ENCODE measurements around the gene POLR3C.
"Not testable (repeated sequence)": the region's sequence is repeated elsewhere in the genome, so short reads cannot be mapped to it uniquely, and the experiment has no call there.

The POLR3C gene

DNA sequence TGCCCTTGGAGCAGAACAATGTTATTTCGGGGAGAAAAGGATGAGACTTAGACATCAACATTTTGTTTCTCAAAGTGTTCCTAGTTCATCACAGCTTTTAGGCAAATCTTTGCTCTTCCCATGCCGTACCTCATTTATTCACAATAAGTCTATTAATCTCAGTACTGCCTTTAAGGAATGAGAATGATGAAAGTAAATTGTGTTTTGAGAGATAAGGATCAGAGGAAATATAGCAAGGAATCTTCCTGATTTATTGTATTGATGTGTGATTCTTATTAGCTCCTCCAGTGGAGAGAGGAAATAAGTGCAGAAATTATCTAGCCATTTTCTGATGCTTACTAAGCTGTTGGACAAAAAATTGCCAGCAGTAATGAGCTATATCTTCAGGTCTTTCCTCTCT lies 2.0 kb downstream of the POLR3C start:
- DNase-seq (ENCODE audit: low read depth, low spot score): no peak
- in situ Hi-C loops (cut with HindIII; ENCODE audit: low sequenced_read_pairs): no loop called here
- H3K4me3 ChIP-seq (ENCODE audit: low read depth, low read length): no peak overlapping the region
- no peak for TF ChIP-seq CTCF (IDR thresholded peaks at IDR 0.05; ENCODE audit: low read depth, low read length)

DNA sequence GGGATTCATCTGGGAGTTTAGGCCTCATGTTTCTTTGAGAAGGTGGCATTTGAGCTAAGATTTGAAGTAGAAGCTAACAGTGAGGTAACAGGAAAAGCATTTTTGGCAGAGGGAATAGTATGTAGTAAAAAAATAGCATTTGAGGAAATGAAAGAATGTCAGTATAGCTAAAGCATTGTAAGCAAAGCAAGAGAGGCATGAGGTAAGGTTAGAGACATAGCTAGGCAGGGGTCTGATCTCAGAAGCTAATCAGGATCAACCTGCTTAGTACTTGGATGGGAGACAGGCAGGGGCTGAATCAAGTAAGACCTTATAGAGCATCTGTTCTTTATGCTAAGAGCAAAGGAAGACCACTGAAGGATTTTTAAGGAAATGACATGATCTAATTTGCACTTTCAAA lies 4.0 kb downstream of the POLR3C start:
- DNase-seq (ENCODE audit: low read depth, low spot score): no peak
- in situ Hi-C loops (cut with HindIII; ENCODE audit: low sequenced_read_pairs): no loop called here
- H3K4me3 ChIP-seq (ENCODE audit: low read depth, low read length): no peak overlapping the region
- TF ChIP-seq CTCF (IDR thresholded peaks at IDR 0.05; ENCODE audit: low read depth, low read length): no peak

DNA sequence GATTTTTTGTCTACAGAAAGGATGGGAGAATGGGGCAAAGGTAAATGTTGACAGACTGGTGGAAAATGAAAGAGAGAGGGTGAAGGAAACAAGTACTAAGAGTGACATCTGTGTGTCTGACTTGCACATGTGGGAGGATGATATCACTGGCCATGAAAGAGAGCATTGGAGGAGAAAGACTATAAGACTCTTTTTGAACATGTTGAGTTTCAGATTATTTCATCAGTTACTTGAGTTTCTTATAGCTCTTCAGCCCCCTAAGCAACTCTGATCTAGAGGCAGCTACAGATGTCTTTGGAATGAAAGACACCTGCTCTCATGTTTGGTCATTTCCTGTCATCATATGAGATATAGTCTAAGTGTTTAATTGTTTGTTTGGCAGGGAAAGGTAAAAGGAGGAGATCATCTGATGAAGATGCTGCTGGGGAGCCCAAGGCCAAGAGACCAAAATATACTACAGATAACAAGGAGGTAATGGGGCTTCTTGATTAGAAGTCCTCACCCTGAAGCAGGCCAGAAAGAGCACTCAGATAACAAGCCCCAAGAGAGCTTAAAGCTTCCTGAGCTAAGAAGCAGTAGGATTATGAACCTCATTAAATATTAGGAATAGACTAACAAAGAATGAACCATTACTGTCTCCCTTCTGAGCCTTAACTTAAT lies 4.5 kb downstream of the POLR3C start:
- in situ Hi-C loops (cut with HindIII; ENCODE audit: low sequenced_read_pairs): no loop called here
- no peak for DNase-seq (ENCODE audit: low read depth, low spot score)

GRCh38 chr1:145830810-145831209 lies 6.8 kb downstream of the POLR3C start:
- in situ Hi-C loops (cut with HindIII; ENCODE audit: low sequenced_read_pairs); DNase-seq (ENCODE audit: low read depth, low spot score); H3K4me3 ChIP-seq (ENCODE audit: low read depth, low read length): not testable (repeated sequence)

More for the DNA sequence above, 4.5 kb downstream of the POLR3C start:
- no peak overlapping the region for H3K4me3 ChIP-seq (ENCODE audit: low read depth, low read length)
- TF ChIP-seq CTCF (IDR thresholded peaks at IDR 0.05; ENCODE audit: low read depth, low read length): no peak

- no peak for TF ChIP-seq CTCF (IDR thresholded peaks at IDR 0.05; ENCODE audit: low read depth, low read length)
- DNase-seq (ENCODE audit: low read depth, low spot score): no peak
- in situ Hi-C loops (cut with HindIII; ENCODE audit: low sequenced_read_pairs): no loop called here
- no peak overlapping the region for H3K4me3 ChIP-seq (ENCODE audit: low read depth, low read length)
Measured at GRCh38 chr1:145837656-145838055, 13.7 kb downstream of the POLR3C start.

- no peak overlapping the region for H3K4me3 ChIP-seq (ENCODE audit: low read depth, low read length)
- TF ChIP-seq CTCF (IDR thresholded peaks at IDR 0.05; ENCODE audit: low read depth, low read length): no peak
- in situ Hi-C loops (cut with HindIII; ENCODE audit: low sequenced_read_pairs): no loop called here
- no peak for DNase-seq (ENCODE audit: low read depth, low spot score)
Measured at GRCh38 chr1:145843031-145843430, 19.0 kb downstream of the POLR3C start.

DNA sequence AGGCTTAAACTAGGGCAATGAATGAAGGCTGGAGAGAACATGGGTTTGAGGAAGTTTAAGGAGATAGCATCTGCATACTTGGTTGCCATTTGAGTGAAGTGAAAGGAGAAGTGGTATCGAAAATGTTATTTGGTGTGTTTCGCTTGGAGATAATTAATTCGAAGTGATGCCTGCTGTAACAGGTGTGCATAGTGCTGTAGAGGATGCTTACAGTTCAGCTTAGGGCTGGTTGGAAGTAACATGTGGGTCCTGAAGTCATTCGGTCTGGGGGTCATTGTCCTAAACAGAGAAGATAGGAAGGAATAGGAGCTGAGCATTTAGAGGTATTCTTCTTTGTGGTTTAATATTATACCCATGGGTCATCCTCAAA lies 21.1 kb downstream of the POLR3C start:
- in situ Hi-C loops (cut with HindIII; ENCODE audit: low sequenced_read_pairs): no loop called here
- no peak for TF ChIP-seq CTCF (IDR thresholded peaks at IDR 0.05; ENCODE audit: low read depth, low read length)
- peak overlapping the region; percentile 53 for H3K4me3 ChIP-seq (ENCODE audit: low read depth, low read length)
- no peak for DNase-seq (ENCODE audit: low read depth, low spot score)
